K562 (cell line): ENCODE measurements around the gene ZNF366. TPM values are rescaled to one million over a fixed set of nuclear protein-coding genes. Genes with fewer than 3 reads are reported as not detected.

ENCODE experiments used
- ATAC-seq: fragments of 200-7000 bp; cut with Tn5 transposase; 3 replicates; pipeline ENCODE4 v1.9.1; 2020; ENCODE audit warnings: moderate library complexity
- BruUV-seq: library from RNA; stranded (reverse); fragments of 400-500 nt; replicated peaks from 2 replicates; lab custom pipeline; 2021; lab: Mats Ljungman, UMichigan
- CTCF ChIA-PET: fragments of 300-600 bp; formaldehyde crosslinking; extraction: SDS; loops from one replicate; lab custom pipeline; 2021; ENCODE audit warnings: low intra/inter-chr PET ratio; lab: Yijun Ruan, JAX
- POLR2A ChIA-PET: fragments of 300-600, 350-650 bp; sonication (Branson Sonifier 250); formaldehyde crosslinking; extraction: SDS; loops from one replicate; lab custom pipeline; 2021; ENCODE audit warnings: antibody characterized with exemption, inconsistent platforms; lab: Yijun Ruan, JAX
- DNase-seq, 4 experiments: peaks; one replicate each; pipeline versions ENCODE4 v3.0.0 to v3.0.0-alpha.2; 2011 to 2018; ENCODE audit warnings: low spot score in 3 of 4, mixed read lengths in 3 of 4; ENCODE audit errors: extremely low read depth in 1 of 4
- FAIRE-seq: peaks from 2 replicates; lab custom pipeline; 2011; peaks lifted over from hg19 to GRCh38; lab: Jason Lieb, UNC
- H2AFZ ChIP-seq: 2 replicates; pipeline ENCODE4 v1.6.0; 2011; ENCODE audit warnings: low read depth, low read length, control low read depth, inconsistent platforms
- H3K27ac ChIP-seq: fragments of 200-600 bp; 3 replicates; pipeline ENCODE4 v1.8.0; 2011; ENCODE audit warnings: low read depth, mild to moderate bottlenecking, control low read depth, inconsistent platforms, low read length, moderate library complexity, mixed read lengths; ENCODE audit errors: extremely low read depth
- H3K27me3 ChIP-seq, 2 experiments: fragments of 300-600 bp in 1 of 2; 2 replicates in 1 of 2; 3 replicates in 1 of 2; pipeline versions ENCODE4 v1.6.0 to v1.8.0; 2011; ENCODE audit warnings: inconsistent platforms in 2 of 2, low read length in 2 of 2, mild to moderate bottlenecking in 1 of 2, mixed read lengths in 1 of 2, moderate library complexity in 1 of 2; ENCODE audit not compliant: control insufficient read depth in 2 of 2, insufficient read depth in 2 of 2
- H3K36me3 ChIP-seq: fragments of 300-600 bp; 3 replicates; pipeline ENCODE4 v1.8.0; 2011; ENCODE audit warnings: mild to moderate bottlenecking, low read length, inconsistent platforms; ENCODE audit not compliant: control insufficient read depth, insufficient read depth
- H3K4me1 ChIP-seq, 2 experiments: fragments of 200-600 bp in 1 of 2; replicated peaks in 1 of 2; 2 replicates in 1 of 2; 3 replicates in 1 of 2; pipeline versions ENCODE4 v1.5.1 to v1.8.0; 2011; ENCODE audit warnings: inconsistent platforms in 2 of 2, low read length in 2 of 2, mild to moderate bottlenecking in 1 of 2, mixed read lengths in 1 of 2, moderate library complexity in 1 of 2; ENCODE audit not compliant: control insufficient read depth in 2 of 2, insufficient read depth in 2 of 2
- H3K4me2 ChIP-seq: 2 replicates; pipeline ENCODE4 v1.6.1; 2011; ENCODE audit warnings: low read length, control low read depth, inconsistent platforms, mixed read lengths; ENCODE audit not compliant: insufficient read depth
- H3K4me3 ChIP-seq: fragments of 200-600 bp; sonication (generic), shearing (Covaris generic); 2 replicates; pipeline ENCODE4 v1.5.1; 2016; ENCODE audit warnings: control low read depth, inconsistent platforms
- H3K79me2 ChIP-seq: fragments of 200-600 bp; 3 replicates; pipeline ENCODE4 v1.8.0; 2011; ENCODE audit warnings: low read length, inconsistent platforms; ENCODE audit not compliant: control insufficient read depth, insufficient read depth
- H3K9ac ChIP-seq, 2 experiments: 2 replicates each; pipeline versions ENCODE4 v1.6.0 to v1.6.1; 2011; ENCODE audit warnings: low read depth in 2 of 2, low read length in 2 of 2, control low read depth in 1 of 2, inconsistent platforms in 1 of 2, mild to moderate bottlenecking in 1 of 2, mixed read lengths in 1 of 2; ENCODE audit not compliant: insufficient read depth in 1 of 2
- H3K9me1 ChIP-seq: one replicate; pipeline ENCODE4 v1.6.0; 2011; ENCODE audit warnings: inconsistent platforms, mild to moderate bottlenecking, low read length, moderate library complexity; ENCODE audit not compliant: control insufficient read depth, insufficient read depth
- H3K9me3 ChIP-seq: replicated peaks from 2 replicates; pipeline ENCODE4 v1.5.1; 2011; ENCODE audit warnings: low read depth, low read length, inconsistent platforms; ENCODE audit not compliant: control insufficient read depth, insufficient read depth
- H4K20me1 ChIP-seq: replicated peaks from 2 replicates; pipeline ENCODE4 v1.6.1; 2011; ENCODE audit warnings: low read length, inconsistent platforms, mixed read lengths; ENCODE audit not compliant: control insufficient read depth, insufficient read depth
- CCAR2 ChIP-seq: fragments of 200-400 bp; formaldehyde crosslinking; IDR thresholded peaks from 2 replicates; pipeline ENCODE4 v1.6.1; 2017; ENCODE audit warnings: mild to moderate bottlenecking, low read depth, low read length
- CEBPG ChIP-seq, 3 experiments: fragments of 200-800 bp in 1 of 3; sonication (Bioruptor generic) in 1 of 3; sonication (generic) in 1 of 3; formaldehyde crosslinking in 1 of 3; IDR thresholded peaks in 2 of 3; conservative IDR thresholded peaks in 1 of 3; 2 replicates each; pipeline versions ENCODE4 v1.6.1 to v1.8.0; 2016 to 2022; ENCODE audit warnings: missing compliant biosample characterization in 2 of 3, missing genetic modification characterization in 2 of 3, mild to moderate bottlenecking in 1 of 3, missing genetic modification reagents in 1 of 3
- CREBBP ChIP-seq: IDR thresholded peaks from one replicate; pipeline ENCODE4 v1.6.1; 2012; ENCODE audit warnings: low read depth, mild to moderate bottlenecking, control low read depth, inconsistent platforms, low read length
- ELF2 ChIP-seq: fragments of 250-450 bp; sonication (Bioruptor Pico); IDR thresholded peaks from 2 replicates; pipeline ENCODE4 v1.5.0; 2021; ENCODE audit warnings: mild to moderate bottlenecking
- ETV1 ChIP-seq: fragments of 450-650 bp; conservative IDR thresholded peaks from 2 replicates; pipeline ENCODE4 v1.6.1; 2016; ENCODE audit warnings: missing genetic modification characterization, control low read depth, low read depth, missing compliant biosample characterization
- HEY1 ChIP-seq: fragments of 250-450 bp; sonication (Bioruptor Pico); IDR thresholded peaks from 2 replicates; pipeline ENCODE4 v1.5.0; 2020; ENCODE audit warnings: mild to moderate bottlenecking, moderate library complexity, borderline replicate concordance
- JUND ChIP-seq, 2 experiments: IDR thresholded peaks; 2 replicates in 1 of 2; 3 replicates in 1 of 2; pipeline ENCODE4 v1.6.1; 2011; ENCODE audit warnings: borderline replicate concordance in 2 of 2, low read depth in 2 of 2, low read length in 2 of 2, improper control_type of control experiment in 1 of 2, missing biosample characterization in 1 of 2, missing genetic modification characterization in 1 of 2, missing genetic modification reagents in 1 of 2
- LARP7 ChIP-seq: fragments of 450-650 bp; IDR thresholded peaks from 2 replicates; pipeline ENCODE4 v1.6.1; 2016
- PTRF ChIP-seq: fragments of 450-650 bp; IDR thresholded peaks from 2 replicates; pipeline ENCODE4 v1.6.1; 2016; ENCODE audit warnings: mild to moderate bottlenecking, missing genetic modification characterization, missing compliant biosample characterization
- TGIF2 ChIP-seq: sonication (generic); formaldehyde crosslinking; IDR thresholded peaks from 2 replicates; pipeline ENCODE4 v1.8.1; 2022; ENCODE audit warnings: mild to moderate bottlenecking, missing genetic modification reagents, moderate library complexity
- XRCC3 ChIP-seq: fragments of 450-650 bp; IDR thresholded peaks from 2 replicates; pipeline ENCODE4 v1.6.1; 2017; ENCODE audit warnings: mild to moderate bottlenecking, moderate library complexity
- ZEB2 ChIP-seq: fragments of 450-650 bp; IDR thresholded peaks from 2 replicates; pipeline ENCODE4 v1.6.1; 2016
- ZNF384 ChIP-seq: IDR thresholded peaks from 2 replicates; pipeline ENCODE4 v1.6.1; 2012; ENCODE audit warnings: low read depth, low read length, improper control_type of control experiment
- ZNF785 ChIP-seq: fragments of 250-450 bp; sonication (Bioruptor Pico); IDR thresholded peaks from 2 replicates; pipeline ENCODE4 v1.4.0; 2020; ENCODE audit warnings: mild to moderate bottlenecking
- WGBS: fragments of 100-300 bp; shearing (Covaris generic); methylation state at CpG from one replicate; pipeline ENCODE4 v1.1.6; 2016; ENCODE audit warnings: low coverage, mixed read lengths; ENCODE audit not compliant: insufficient coverage; ENCODE audit errors: missing lambda C conversion rate; 5-methylcytosine and 5-hydroxymethylcytosine counted together
- in situ Hi-C: fragments of 300-500 bp; cut with MboI; formaldehyde crosslinking; loops from 4 replicates; pipeline ENCODE4 v1.15.0; 2018; ENCODE audit warnings: inconsistent platforms, mixed read lengths
- intact Hi-C: fragments of 100-400 bp; cut with micrococcal nuclease; formaldehyde crosslinking; loops from 2 replicates; pipeline ENCODE4 v1.14.2; 2022
- polyA plus RNA-seq, 8 experiments: library from polyadenylated mRNA; depleted of rRNA in 4 of 8; stranded (reverse) in 5 of 8; unstranded in 3 of 8; fragments of >200 nt; fragmentation: Nextera tagmentation in 2 of 8; fragmentation: Illumina TruSeq in 1 of 8; extraction: Ambion mirVana in 2 of 8; extraction: Trizol in 1 of 8; gene quantifications; 2 replicates each; pipeline versions ENCODE4 v1.2.1 to v1.2.3, GENCODE V29; 2011 to 2014; ENCODE audit warnings: inconsistent platforms in 1 of 8, missing spikeins in 1 of 8
- total RNA-seq, 7 experiments: library from RNA; depleted of rRNA in 6 of 7; stranded (reverse); fragments of >200 nt in 6 of 7; fragmentation: Illumina TruSeq in 2 of 7; extraction: Trizol in 2 of 7; gene quantifications; 2 replicates each; pipeline versions ENCODE4 v1.2.1 to v1.2.3, GENCODE V29; 2011 to 2021; ENCODE audit warnings: low replicate concordance in 1 of 7
- TF ChIP-seq, protein P1 (sequence below): sonication (generic); formaldehyde crosslinking; IDR thresholded peaks from 2 replicates; pipeline ENCODE4 v1.8.0; 2022; ENCODE audit warnings: missing genetic modification reagents, mild to moderate bottlenecking, moderate library complexity, borderline replicate concordance
- TF ChIP-seq, protein P2 (sequence below): fragments of 450-650 bp; formaldehyde crosslinking; IDR thresholded peaks from 2 replicates; pipeline ENCODE4 v1.4.0; 2020; ENCODE audit warnings: mild to moderate bottlenecking
- TF ChIP-seq, protein P3 (sequence below): fragments of 450-650 bp; IDR thresholded peaks from one replicate; pipeline ENCODE4 v1.6.1; 2018; ENCODE audit warnings: mild to moderate bottlenecking, moderate library complexity; ENCODE audit not compliant: partially characterized antibody

Gene ZNF366
- total and polyA plus RNA-seq, 9 of the 15 experiments (the other 6 are each of a cell fraction or from before 2014, with no cell fraction given) = not detected

DNA sequence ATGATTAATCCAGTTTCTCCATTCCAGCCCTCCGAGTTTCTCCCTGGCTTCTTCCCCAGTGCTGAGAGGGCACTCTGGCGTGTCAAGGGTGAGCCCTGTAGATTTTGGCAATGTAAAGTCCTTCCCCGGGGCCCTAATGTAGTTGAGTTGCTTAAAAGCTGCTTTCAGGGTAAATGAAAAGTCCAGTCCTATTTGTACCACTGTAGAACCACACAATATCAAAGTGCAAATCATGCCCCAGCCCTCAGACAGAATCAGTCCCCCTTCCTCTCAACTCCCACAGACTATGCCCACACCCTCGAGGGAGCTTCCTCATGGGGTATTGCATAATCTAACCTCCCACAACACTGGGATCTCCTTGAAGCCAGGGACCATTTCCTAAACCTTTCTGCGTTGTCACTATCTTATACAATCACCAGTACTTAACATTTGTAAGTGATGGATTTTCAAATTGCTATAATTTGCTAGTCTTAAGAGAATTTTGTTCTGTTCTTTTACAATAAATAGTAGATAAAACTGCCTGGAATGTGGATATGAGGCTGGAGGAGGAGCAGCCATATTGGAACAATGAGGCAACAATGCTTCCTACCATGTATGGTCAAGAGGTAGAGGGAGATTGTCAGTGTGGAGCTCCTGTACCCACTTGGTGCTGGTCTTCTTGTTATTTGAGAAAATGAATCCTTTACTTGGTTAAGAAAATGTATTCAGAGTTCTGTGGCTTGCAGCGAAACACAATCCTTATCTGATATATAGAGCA, 34.4 kb downstream of the ZNF366 start (continued):
- TF ChIP-seq JUND (IDR thresholded peaks at IDR 0.05; ENCODE audit: borderline replicate concordance, low read depth, low read length) = peak; percentile 47; the same call in 1 of the 2 replicates
- no peak for TF ChIP-seq JUND (tag; IDR thresholded peaks at IDR 0.05; ENCODE audit: borderline replicate concordance, low read depth, low read length)
- TF ChIP-seq CEBPG (CRISPR knock-in tag; IDR thresholded peaks at IDR 0.05) = no peak; the same call in 1 of the 2 replicates
- peak; percentile 93 to 96 for TF ChIP-seq CEBPG (tag; conservative IDR thresholded peaks at IDR 0.05 in 1 of 2, IDR thresholded peaks at IDR 0.05 in 1 of 2)
- TF ChIP-seq ETV1 (tag) = 0 out of 2 replicates have a peak, but pooled peaks have one; percentile 21
- TF ChIP-seq TGIF2 (CRISPR knock-in tag) = no peak
- no peak for TF ChIP-seq ZNF785 (CRISPR knock-in tag)

DNA sequence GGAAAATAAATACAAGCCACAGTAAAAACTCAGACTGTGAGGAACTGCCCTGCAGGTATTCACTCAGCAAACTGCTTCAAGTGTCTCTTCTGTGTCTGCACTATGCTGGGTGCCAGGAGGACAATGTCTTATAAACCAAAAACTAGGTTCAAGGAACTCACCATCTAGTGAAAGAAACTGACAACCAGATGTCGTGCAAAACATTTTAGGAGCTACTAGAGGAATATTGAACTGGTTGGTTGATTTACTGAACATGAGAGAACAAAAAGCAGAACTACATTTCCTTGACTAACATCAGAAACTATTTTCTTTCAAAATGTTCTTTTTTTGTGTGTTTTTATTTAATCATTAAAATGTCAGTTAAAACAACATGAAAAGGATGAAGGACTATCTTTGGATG, 35.2 kb downstream of the ZNF366 start:
- Histone ChIP-seq H3K4me3 (no peak overlapping the region), H3K9me1 (no peaks in the 10 kb centered on the region), H3K4me2 (no peak overlapping the region), H4K20me1 (no peaks in the 10 kb centered on the region), H3K27ac (no peak overlapping the region), H3K4me1 (peaks cover 0 to 31% of the 10 kb centered on the region in 2 experiments; a peak in 3 of 5 replicates), H3K79me2 (no peaks in the 10 kb centered on the region), H3K9ac (no peak overlapping the region), H3K36me3 (no peaks in the 10 kb centered on the region), H3K27me3 (no peaks in the 10 kb centered on the region), H3K9me3 (no peaks in the 10 kb centered on the region), H2AFZ (no peak overlapping the region)
- BruUV-seq = no TSS peak
- intact Hi-C loops (no loop called here), in situ Hi-C loops (no loop called here)
- ChIA-PET POLR2A (no interaction called here), CTCF (no interaction called here)
- no peak for DNase-seq
- ATAC-seq = no peak
- FAIRE-seq = no peak
- WGBS = 47% methylated on average over 1 of the region's 1 CpG
- TF ChIP-seq, protein P1, sequence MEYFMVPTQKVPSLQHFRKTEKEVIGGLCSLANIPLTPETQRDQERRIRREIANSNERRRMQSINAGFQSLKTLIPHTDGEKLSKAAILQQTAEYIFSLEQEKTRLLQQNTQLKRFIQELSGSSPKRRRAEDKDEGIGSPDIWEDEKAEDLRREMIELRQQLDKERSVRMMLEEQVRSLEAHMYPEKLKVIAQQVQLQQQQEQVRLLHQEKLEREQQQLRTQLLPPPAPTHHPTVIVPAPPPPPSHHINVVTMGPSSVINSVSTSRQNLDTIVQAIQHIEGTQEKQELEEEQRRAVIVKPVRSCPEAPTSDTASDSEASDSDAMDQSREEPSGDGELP = no peak
- no peak for TF ChIP-seq XRCC3
- TF ChIP-seq LARP7 = no peak
- no peak for TF ChIP-seq PTRF (tag)
- TF ChIP-seq, protein P2, sequence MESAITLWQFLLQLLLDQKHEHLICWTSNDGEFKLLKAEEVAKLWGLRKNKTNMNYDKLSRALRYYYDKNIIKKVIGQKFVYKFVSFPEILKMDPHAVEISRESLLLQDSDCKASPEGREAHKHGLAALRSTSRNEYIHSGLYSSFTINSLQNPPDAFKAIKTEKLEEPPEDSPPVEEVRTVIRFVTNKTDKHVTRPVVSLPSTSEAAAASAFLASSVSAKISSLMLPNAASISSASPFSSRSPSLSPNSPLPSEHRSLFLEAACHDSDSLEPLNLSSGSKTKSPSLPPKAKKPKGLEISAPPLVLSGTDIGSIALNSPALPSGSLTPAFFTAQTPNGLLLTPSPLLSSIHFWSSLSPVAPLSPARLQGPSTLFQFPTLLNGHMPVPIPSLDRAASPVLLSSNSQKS = no peak
- no peak for TF ChIP-seq HEY1 (CRISPR knock-in tag)
- no peak for TF ChIP-seq ZNF384
- TF ChIP-seq, protein P3, sequence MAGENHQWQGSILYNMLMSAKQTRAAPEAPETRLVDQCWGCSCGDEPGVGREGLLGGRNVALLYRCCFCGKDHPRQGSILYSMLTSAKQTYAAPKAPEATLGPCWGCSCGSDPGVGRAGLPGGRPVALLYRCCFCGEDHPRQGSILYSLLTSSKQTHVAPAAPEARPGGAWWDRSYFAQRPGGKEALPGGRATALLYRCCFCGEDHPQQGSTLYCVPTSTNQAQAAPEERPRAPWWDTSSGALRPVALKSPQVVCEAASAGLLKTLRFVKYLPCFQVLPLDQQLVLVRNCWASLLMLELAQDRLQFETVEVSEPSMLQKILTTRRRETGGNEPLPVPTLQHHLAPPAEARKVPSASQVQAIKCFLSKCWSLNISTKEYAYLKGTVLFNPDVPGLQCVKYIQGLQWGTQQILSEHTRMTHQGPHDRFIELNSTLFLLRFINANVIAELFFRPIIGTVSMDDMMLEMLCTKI = no peak
- TF ChIP-seq ELF2 (CRISPR knock-in tag) = no peak
- no peak for TF ChIP-seq CCAR2
- no peak for TF ChIP-seq ZEB2
- no peak for TF ChIP-seq CREBBP
